ENCODE data around the gene ZBTB16.

The ZBTB16 gene

GRCh38 chr11:114019574-114019973 is 39.9 kb upstream of the ZBTB16 start:
- TF ChIP-seq CTCF (IDR thresholded peaks at IDR 0.05; ENCODE audit: extremely low read depth, missing control alignments) = no peak
- DNase-seq (ENCODE audit: low spot score) = no peak

- no peak for TF ChIP-seq CTCF (IDR thresholded peaks at IDR 0.05; ENCODE audit: extremely low read depth, missing control alignments)
- no peak for DNase-seq (ENCODE audit: low spot score)
These were observed 34.1 kb upstream of the ZBTB16 start for GRCh38 chr11:114025329-114025907.

- DNase-seq (ENCODE audit: low spot score) = no peak
- no peak for TF ChIP-seq CTCF (IDR thresholded peaks at IDR 0.05; ENCODE audit: extremely low read depth, missing control alignments)
These were observed 33.2 kb upstream of the ZBTB16 start for GRCh38 chr11:114026355-114026754.

GRCh38 chr11:114027391-114027790 is 32.1 kb upstream of the ZBTB16 start:
- TF ChIP-seq CTCF (IDR thresholded peaks at IDR 0.05; ENCODE audit: extremely low read depth, missing control alignments) = no peak
- no peak for DNase-seq (ENCODE audit: low spot score)

- TF ChIP-seq CTCF (IDR thresholded peaks at IDR 0.05; ENCODE audit: extremely low read depth, missing control alignments) = no peak
These were observed 31.6 kb upstream of the ZBTB16 start for GRCh38 chr11:114027926-114028325.

GRCh38 chr11:114031246-114031966 is 28.1 kb upstream of the ZBTB16 start:
- TF ChIP-seq CTCF (IDR thresholded peaks at IDR 0.05; ENCODE audit: extremely low read depth, missing control alignments) = no peak
- no peak for DNase-seq (ENCODE audit: low spot score)

More at GRCh38 chr11:114027926-114028325, 31.6 kb upstream of the ZBTB16 start:
- no peak for DNase-seq (ENCODE audit: low spot score)

- no peak for DNase-seq (ENCODE audit: low spot score)
- TF ChIP-seq CTCF (IDR thresholded peaks at IDR 0.05; ENCODE audit: extremely low read depth, missing control alignments) = no peak
These were observed 27.6 kb upstream of the ZBTB16 start for GRCh38 chr11:114031967-114032320.
